C4-2B (cell line): ENCODE results near the gene SNX25.

ENCODE experiments used
- H3K27ac ChIP-seq: fragments of 450-650 bp; 2 replicates; pipeline ENCODE4 v1.5.1; 2017
- CTCF ChIP-seq: fragments of 450-650 bp; conservative IDR thresholded peaks from 2 replicates; pipeline ENCODE4 v1.5.1; 2017; ENCODE audit warnings: mild to moderate bottlenecking
- ZFX ChIP-seq: fragments of 450-650 bp; IDR thresholded peaks from 2 replicates; pipeline ENCODE4 v1.6.1; 2017

Gene SNX25

GRCh38 chr4:185411849-185412248 lies 202.5 kb downstream of the SNX25 start:
- no peak for TF ChIP-seq CTCF
- no peak for TF ChIP-seq ZFX
- no peak overlapping the region for H3K27ac ChIP-seq

GRCh38 chr4:185412412-185412811 lies 203.0 kb downstream of the SNX25 start:
- no peak overlapping the region for H3K27ac ChIP-seq
- TF ChIP-seq CTCF (no peak), ZFX (no peak)
